Measurements from ENCODE around the gene KBTBD8. TPM values are rescaled to one million over a fixed set of nuclear protein-coding genes. Genes with fewer than 3 reads are reported as not detected.

KBTBD8 gene
- total RNA-seq, 2 experiments from 2014 or later: 8.3 TPM

DNA sequence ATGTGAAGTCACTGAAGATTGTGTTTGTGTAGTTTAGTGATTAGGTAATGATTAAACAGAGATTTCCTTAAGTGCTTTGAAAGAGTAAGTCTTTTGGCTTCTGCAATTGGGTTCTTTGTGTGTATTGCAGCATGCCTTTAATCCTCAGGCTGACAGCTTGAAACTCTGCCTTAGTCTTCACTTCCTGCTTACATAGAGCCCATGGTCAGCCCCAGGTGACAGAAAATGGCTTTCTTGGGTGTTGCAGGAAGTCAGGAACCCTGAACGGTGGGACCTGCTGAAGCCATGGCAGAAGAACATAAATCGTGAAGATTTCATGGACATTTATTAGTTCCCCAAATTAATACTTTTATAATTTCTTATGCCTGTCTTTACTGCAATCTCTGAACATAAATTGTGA lies 61.3 kb downstream of the KBTBD8 start:
- H3K36me3 Mint-ChIP-seq (ENCODE audit: low read depth): no peaks in the 10 kb centered on the region
- H3K4me1 Mint-ChIP-seq: no peaks in the 10 kb centered on the region
- POLR2A ChIA-PET: no interaction called here
- no peak for DNase-seq
- no peak overlapping the region for H3K4me3 Mint-ChIP-seq
- H3K27me3 Mint-ChIP-seq: peaks cover 14% of the 10 kb centered on the region
- peaks cover 8% of the 10 kb centered on the region for H3K9me3 Mint-ChIP-seq
- no peak overlapping the region for H3K27ac Mint-ChIP-seq
- CTCF ChIA-PET: no interaction called here
